ENCODE measurements around the gene TEX52. TPM values are rescaled to one million over a fixed set of nuclear protein-coding genes. Genes with fewer than 3 reads are reported as not detected.

TEX52 gene
- total and polyA plus RNA-seq, 2 of the 13 experiments (the other 11 are each of a cell fraction or from before 2014, with no cell fraction given) = 0.05 TPM; not detected in 1

DNA sequence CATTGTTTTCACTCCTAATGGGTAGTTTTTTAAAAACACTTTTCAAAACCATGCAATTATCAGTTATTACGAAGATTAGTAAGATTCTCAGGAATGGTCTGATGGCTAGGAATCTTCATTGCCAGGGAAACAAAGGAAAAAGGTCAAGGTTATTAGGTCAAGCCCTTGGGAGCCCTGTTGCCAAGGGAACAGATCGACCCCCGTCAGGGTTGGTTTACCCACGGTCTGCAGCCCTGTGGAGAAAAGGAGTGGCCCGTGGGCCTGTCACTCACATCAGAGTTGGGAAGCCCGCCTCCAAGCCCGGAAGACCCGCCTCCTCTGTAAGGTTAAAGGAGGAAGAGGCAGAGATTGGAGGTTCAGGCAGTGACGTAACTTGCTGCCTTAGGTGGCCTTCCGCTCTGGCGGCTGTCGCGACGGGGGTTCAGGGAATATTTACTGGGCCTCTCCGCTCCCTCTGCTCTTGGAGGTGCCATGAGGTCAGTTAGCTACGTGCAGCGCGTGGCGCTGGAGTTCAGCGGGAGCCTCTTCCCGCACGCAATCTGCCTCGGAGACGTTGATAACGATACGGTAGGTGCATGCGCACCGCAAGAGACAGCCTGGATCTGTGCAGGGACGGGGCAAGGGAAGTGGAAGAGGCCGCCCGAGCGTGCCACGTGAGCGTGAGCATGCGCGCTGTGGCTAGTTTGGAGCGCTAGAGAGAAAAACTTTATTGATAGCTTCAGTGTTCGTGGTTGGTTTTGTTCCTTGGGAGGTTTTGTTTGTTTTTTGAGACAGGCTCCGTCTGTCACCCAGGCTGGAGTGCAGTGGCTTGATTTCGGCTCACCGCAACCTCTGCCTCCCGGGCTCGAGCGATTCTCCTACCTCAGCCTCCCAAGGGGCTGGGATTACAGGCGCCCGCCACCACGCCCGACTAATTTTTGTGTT is 44.3 kb downstream of the TEX52 start, which contains the start of gene ITFG2 (continued):
- TF ChIP-seq ZGPAT (CRISPR knock-in tag; IDR thresholded peaks at IDR 0.05) (peak; percentile 93), ZKSCAN1 (IDR thresholded peaks at IDR 0.05; ENCODE audit: low read length) (peak; percentile 86; the same call in 1 of the 2 replicates), SKIL (CRISPR knock-in tag; IDR thresholded peaks at IDR 0.05; ENCODE audit: borderline replicate concordance) (peak; percentile 62), ZNF619 (CRISPR knock-in tag; IDR thresholded peaks at IDR 0.05) (peak; percentile 84), CHD2 (IDR thresholded peaks at IDR 0.05; ENCODE audit: low read depth, low read length) (no peak), SRF (IDR thresholded peaks at IDR 0.05; ENCODE audit: low read depth, low read length) (peak; percentile 74; the same call in 1 of the 2 replicates), ZNF431 (CRISPR knock-in tag; IDR thresholded peaks at IDR 0.05; ENCODE audit: borderline replicate concordance, low read depth) (peak; percentile 88), MAFK (conservative IDR thresholded peaks at IDR 0.05 in 1 of 2, IDR thresholded peaks at IDR 0.05 in 1 of 2; ENCODE audit: low read length in 2 of 2) (no peak)
- TF ChIP-seq, protein P1, sequence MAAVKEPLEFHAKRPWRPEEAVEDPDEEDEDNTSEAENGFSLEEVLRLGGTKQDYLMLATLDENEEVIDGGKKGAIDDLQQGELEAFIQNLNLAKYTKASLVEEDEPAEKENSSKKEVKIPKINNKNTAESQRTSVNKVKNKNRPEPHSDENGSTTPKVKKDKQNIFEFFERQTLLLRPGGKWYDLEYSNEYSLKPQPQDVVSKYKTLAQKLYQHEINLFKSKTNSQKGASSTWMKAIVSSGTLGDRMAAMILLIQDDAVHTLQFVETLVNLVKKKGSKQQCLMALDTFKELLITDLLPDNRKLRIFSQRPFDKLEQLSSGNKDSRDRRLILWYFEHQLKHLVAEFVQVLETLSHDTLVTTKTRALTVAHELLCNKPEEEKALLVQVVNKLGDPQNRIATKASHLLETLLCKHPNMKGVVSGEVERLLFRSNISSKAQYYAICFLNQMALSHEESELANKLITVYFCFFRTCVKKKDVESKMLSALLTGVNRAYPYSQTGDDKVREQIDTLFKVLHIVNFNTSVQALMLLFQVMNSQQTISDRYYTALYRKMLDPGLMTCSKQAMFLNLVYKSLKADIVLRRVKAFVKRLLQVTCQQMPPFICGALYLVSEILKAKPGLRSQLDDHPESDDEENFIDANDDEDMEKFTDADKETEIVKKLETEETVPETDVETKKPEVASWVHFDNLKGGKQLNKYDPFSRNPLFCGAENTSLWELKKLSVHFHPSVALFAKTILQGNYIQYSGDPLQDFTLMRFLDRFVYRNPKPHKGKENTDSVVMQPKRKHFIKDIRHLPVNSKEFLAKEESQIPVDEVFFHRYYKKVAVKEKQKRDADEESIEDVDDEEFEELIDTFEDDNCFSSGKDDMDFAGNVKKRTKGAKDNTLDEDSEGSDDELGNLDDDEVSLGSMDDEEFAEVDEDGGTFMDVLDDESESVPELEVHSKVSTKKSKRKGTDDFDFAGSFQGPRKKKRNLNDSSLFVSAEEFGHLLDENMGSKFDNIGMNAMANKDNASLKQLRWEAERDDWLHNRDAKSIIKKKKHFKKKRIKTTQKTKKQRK (IDR thresholded peaks at IDR 0.05; ENCODE audit: low read length) = peak; percentile 40; the same call in 1 of the 2 replicates
- TF ChIP-seq, protein P2, sequence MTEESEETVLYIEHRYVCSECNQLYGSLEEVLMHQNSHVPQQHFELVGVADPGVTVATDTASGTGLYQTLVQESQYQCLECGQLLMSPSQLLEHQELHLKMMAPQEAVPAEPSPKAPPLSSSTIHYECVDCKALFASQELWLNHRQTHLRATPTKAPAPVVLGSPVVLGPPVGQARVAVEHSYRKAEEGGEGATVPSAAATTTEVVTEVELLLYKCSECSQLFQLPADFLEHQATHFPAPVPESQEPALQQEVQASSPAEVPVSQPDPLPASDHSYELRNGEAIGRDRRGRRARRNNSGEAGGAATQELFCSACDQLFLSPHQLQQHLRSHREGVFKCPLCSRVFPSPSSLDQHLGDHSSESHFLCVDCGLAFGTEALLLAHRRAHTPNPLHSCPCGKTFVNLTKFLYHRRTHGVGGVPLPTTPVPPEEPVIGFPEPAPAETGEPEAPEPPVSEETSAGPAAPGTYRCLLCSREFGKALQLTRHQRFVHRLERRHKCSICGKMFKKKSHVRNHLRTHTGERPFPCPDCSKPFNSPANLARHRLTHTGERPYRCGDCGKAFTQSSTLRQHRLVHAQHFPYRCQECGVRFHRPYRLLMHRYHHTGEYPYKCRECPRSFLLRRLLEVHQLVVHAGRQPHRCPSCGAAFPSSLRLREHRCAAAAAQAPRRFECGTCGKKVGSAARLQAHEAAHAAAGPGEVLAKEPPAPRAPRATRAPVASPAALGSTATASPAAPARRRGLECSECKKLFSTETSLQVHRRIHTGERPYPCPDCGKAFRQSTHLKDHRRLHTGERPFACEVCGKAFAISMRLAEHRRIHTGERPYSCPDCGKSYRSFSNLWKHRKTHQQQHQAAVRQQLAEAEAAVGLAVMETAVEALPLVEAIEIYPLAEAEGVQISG (CRISPR knock-in tag; IDR thresholded peaks at IDR 0.05) = peak; percentile 92
- TF ChIP-seq, protein P3, sequence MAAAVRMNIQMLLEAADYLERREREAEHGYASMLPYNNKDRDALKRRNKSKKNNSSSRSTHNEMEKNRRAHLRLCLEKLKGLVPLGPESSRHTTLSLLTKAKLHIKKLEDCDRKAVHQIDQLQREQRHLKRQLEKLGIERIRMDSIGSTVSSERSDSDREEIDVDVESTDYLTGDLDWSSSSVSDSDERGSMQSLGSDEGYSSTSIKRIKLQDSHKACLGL (CRISPR knock-in tag; IDR thresholded peaks at IDR 0.05) = peak; percentile 95
- TF ChIP-seq, protein P4, sequence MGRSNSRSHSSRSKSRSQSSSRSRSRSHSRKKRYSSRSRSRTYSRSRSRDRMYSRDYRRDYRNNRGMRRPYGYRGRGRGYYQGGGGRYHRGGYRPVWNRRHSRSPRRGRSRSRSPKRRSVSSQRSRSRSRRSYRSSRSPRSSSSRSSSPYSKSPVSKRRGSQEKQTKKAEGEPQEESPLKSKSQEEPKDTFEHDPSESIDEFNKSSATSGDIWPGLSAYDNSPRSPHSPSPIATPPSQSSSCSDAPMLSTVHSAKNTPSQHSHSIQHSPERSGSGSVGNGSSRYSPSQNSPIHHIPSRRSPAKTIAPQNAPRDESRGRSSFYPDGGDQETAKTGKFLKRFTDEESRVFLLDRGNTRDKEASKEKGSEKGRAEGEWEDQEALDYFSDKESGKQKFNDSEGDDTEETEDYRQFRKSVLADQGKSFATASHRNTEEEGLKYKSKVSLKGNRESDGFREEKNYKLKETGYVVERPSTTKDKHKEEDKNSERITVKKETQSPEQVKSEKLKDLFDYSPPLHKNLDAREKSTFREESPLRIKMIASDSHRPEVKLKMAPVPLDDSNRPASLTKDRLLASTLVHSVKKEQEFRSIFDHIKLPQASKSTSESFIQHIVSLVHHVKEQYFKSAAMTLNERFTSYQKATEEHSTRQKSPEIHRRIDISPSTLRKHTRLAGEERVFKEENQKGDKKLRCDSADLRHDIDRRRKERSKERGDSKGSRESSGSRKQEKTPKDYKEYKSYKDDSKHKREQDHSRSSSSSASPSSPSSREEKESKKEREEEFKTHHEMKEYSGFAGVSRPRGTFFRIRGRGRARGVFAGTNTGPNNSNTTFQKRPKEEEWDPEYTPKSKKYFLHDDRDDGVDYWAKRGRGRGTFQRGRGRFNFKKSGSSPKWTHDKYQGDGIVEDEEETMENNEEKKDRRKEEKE (IDR thresholded peaks at IDR 0.05) = no peak
- TF ChIP-seq, protein P5, sequence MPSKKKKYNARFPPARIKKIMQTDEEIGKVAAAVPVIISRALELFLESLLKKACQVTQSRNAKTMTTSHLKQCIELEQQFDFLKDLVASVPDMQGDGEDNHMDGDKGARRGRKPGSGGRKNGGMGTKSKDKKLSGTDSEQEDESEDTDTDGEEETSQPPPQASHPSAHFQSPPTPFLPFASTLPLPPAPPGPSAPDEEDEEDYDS (CRISPR knock-in tag; IDR thresholded peaks at IDR 0.05) = peak; percentile 64

Measured in HepG2 (cell line).